ENCODE results near the gene CACNA1F.

Gene CACNA1F

DNA sequence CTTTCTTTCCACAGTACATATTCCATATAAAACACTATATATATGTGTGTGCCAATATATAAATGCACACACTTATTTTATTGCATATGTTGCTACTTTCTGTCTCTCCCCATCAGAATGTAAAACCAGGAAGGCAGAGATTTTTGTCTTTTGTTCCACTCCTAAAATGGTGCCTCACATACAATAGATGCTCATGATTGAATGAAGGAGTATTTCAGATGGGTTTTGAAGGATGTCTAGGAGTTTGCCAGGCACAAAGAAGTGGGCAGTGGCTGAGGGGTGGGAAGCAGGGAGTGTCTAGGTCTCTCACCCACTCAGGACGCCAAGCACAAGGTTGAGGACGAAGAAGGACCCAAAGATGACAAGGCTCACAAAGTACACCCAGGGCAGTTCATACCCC lies 5.4 kb downstream of the CACNA1F start:
- DNase-seq: no peak

- DNase-seq: no peak
Observed at GRCh38 chrX:49226946-49227345, 6.2 kb downstream of the CACNA1F start.

GRCh38 chrX:49225858-49226257 lies 7.3 kb downstream of the CACNA1F start:
- DNase-seq: no peak

DNA sequence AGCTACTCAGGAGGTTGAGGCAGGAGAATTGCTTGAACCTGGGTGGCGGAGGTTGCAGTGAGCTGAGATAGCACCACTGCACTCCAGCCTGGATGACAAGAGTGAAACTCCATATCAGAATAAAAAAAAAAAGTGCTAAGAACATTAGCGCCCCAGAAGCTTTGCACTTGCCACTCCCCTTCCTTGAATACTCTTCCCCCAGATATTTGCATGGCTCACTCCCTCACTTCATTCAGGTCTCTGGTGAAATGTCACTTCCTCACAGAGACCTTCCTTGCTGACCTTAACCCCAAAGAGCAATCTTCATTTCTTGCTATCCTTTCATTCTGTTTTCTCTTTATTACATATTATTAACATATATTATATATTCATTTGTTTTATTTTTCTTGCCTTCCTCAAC lies 11.3 kb downstream of the CACNA1F start:
- no peak for DNase-seq

DNA sequence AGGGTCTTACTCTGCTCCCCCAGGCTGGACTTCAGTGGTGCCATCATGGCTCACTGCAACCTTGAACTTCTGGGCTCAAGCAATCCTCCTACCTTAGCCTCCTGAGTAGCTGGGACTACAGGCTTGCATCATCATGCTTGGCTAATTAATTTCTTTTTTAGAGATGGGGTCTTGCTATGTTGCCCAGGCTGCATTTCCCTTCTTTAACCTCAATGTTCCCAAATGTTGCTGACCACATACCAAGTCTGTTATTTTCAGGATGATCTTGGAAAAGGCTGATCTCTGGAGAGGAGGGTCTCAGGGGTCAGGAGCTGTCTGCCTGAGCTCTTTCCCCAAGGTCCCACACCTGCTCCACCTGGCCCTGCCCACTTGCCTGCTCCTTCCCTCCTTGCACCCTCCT lies 13.0 kb downstream of the CACNA1F start:
- no peak for DNase-seq

DNA sequence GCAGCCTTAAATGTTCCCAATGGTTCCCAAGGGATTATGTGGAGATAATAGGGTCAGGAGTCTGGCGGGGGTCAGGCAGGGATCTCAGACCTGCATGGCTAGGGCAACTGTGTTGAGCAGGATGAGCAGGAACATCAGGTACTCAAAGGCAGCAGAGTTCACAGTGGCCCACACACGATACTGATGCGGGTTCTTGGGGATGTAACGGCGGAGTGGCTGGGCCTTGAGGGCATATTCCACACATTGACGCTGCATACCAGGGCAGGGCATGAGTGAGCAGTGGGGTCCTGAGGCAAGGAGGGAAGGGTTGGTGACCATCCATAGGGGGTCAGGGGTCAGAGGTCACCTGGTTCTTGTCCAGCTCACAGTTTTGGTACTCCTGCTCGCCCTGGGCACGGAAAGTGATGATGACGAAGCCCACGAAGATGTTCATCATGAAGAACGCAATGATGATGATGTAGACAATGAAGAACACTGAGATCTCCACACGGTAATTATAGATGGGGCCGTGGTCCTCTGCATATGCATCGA lies 18.1 kb downstream of the CACNA1F start:
- DNase-seq: no peak

DNA sequence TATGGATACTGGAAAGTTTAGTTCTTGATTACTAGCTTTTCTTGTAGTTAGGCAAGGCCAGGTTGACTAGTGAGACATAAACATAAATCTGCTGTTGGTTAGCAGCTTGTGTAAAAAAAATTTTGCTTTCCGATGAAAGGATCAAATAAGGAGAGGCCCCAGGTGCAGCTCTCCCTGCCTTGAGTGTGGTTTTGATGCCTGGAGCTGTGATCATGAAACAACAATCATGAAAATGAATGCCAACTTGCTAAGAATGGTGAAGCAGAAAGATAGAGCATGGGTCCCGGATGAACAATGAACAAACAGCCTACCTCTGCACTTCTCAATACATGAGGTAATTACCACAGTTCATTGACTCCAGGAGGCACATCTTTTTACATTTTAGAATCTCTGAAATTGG lies 18.7 kb downstream of the CACNA1F start:
- DNase-seq: no peak

DNA sequence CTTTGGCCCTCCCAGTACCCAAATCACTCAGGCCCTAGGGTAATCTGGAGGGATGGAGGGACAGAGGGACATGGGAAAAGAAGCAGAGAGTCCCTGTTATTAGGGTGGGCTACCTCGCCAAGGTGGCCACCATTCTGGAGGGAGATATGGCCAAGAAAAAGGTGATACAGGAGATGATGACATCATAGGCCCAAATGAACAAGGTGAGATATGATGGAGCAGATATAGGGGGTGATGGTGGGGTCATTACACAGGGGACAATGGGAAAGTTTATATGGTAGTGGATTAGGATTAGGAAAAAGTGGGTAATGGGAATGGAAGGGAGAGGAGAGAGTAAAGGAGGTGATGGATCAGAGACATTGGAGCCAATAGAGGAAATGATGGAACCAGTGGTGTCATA lies 20.3 kb downstream of the CACNA1F start:
- no peak for DNase-seq

- DNase-seq: no peak
Observed at GRCh38 chrX:49212209-49212608, 20.9 kb downstream of the CACNA1F start.

GRCh38 chrX:49211074-49211473 lies 22.1 kb downstream of the CACNA1F start:
- DNase-seq: no peak

DNA sequence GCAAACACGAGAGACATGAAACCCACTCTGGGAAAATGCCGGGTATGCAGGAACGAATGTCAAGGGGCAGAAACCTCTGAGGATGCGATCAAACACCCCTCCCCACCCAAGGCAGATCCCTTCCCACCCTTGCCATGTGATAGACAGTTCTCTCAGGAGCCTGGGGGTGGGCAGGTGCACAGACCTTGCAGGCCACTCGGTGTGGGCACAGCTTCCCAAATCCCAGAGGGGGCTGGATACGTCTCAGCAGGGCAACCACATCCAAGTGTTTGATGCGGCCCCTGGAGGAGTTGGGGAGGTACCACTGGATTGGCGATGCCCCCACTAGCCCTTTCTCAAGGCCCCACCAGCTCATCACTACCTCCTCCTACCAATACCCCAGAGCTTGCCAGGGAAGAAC lies 22.7 kb downstream of the CACNA1F start:
- no peak for DNase-seq

DNA sequence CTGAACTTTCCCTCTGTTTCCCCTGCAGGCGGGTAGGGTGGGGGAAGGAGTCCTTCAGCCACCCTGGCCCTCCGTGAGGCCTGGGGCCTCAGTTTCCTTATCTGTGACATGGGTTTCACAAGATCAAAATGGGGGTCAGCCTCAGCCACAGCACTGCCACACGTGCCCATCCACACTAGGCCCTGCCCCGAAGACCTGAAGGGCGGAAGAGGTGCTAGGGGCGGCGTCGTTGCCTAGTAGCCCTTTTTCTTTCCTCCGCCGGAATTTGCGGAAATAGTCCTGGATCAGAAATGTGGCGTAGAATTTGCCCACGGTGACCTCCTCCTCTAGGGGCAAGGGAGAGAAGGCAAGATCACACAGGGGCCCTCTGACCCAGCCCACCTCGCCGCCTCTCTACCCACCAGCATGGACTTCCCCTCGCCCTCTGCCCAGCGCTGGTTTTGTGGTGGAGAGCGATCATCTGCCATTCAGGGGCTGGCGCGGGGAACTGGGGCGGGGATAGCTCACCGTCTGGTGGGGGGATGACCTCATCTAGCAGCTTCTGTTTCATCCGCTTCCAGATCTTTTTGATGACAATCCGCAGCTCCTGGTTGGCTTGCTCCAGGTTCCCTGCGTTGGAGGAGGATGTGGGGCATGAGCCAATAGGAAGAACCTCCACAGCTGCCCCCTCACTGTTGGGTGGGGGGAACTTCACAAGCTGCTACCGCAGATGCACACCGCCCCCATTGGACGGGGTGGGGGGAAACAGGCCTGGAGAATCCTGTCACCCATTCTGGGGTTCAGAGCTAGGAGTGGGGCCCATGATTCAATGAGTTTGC lies 23.5 kb downstream of the CACNA1F start:
- DNase-seq: no peak

GRCh38 chrX:49208399-49208798 lies 24.7 kb downstream of the CACNA1F start:
- no peak for DNase-seq

- DNase-seq: no peak
Observed at GRCh38 chrX:49206543-49206942, 26.6 kb downstream of the CACNA1F start.

DNA sequence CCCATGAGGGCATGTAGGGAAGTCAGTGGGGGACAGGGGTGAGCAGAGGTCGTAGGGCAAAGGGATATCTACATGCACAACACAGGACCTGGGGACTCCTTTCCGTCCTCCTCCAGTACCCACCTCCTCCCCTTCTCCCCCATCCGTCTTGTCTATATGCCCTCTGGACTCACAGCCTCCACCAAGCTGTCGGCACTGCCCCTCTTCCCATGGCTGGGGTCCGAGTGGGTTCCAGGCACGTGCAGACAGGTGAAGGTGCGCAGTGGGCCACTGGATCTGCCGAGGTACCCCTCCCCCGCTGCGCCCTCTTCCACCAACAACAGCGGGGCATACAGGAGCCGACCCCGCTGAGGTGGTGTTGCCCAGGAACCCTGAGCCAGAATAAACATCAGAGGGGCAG lies 27.7 kb downstream of the CACNA1F start:
- DNase-seq: no peak

- no peak for DNase-seq
Observed at GRCh38 chrX:49204709-49205108, 28.4 kb downstream of the CACNA1F start.

DNA sequence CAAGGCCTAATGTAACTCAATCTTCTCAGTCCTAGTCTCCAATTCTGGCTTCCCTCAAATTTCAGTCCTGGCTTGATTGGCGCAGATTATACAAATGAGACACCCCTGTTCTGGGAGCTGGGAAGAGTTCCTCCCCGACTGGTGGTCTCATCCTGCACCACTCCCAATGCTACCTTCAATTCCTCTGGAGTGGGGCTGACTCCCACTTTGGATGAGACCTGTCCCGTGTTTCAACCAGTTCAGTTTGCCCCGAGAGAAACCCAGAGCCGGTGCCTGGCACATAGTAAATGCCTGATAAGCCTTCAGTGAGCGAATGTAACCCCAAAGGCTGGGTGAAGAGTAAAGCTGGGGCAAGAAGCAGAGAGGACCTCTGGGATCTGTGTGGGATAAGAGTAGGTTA lies 29.1 kb downstream of the CACNA1F start:
- DNase-seq: no peak

DNA sequence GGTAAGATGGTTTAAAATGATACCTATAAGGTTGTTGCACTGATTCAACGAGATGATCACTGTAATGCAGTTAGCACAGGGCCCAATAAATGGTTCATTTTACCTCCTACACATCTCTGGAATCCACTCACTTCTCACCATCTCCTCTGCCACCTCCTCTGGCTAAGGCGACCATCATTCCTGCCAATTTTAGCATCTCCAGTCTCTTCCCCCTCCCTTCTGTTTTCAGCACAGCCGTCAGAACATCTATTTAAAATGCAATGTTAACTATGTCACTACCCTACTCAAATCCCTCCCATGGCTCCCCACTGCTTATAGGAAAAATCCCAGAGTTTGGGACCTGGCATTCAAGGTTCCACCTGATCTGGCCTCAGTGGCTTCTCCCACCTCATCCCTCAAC lies 29.6 kb downstream of the CACNA1F start:
- no peak for DNase-seq

DNA sequence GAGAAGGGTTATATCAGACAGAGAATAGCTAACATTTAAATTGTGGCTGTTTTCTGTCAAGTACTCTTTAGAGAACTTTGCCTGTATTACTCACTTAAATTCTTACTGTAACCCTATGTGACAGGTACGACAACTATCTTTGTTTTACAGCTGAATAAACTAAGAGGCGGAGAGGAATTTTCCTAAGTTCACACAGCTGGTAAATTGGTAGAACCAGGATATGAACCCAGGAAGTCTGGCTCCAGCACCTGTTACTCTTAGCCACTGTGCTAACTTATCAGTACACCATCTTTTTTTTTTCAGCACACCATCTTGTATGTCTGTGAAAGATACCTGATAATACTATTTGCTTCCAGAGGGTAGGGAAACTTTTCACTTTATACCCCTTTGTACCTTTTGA lies 31.1 kb downstream of the CACNA1F start:
- no peak for DNase-seq

DNA sequence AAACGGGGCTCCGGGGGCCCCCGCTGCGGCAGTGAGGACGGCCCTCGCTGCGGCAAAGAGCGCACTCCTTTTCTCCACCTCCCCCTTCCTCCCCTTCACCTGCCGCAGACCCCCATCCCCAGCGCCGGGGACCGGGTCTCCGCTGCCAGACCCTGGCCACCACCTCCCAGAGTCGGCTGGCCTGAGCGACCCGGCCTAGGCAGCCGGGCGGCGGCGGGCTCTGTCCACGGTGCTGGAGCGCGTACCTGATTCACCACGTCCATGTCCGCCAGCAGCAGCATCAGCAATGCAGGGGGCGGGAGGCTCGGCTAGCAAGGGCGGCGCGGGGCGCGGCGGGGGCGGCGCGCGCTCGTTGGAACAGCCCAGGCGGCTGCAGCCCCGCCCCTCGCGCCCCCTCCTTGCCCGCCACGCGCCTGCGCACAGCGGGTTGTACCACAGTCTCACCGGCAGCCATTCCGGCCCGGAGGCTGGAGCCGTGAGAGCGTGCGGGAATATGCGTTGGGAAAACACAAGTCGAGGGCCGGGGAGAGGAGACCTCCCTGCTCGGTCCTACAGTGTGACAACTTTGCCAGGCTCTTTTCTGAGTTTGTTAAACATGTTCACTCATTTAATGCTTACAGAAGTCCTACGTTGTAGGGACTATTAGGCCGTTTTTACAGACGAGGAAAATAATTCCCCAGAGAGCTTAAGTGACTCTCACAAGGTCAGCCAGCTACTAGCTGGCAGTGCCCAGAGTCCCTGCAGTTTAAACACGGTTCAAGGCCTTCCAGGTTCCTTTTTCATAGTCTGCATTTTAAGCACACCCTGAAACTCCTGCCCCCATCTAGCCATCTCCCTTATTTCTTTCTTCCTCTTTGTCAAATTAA lies 33.0 kb downstream of the CACNA1F start, which contains the start of gene SYP:
Gene SYP, minus strand, starts transcription at position 288 of the 866 bp plus-strand sequence. Its CDS starts 7 bp downstream, at position 281.
- DNase-seq: peak; percentile 66

- DNase-seq: no peak
Observed at GRCh38 chrX:49199315-49199595, 33.9 kb downstream of the CACNA1F start.

- no peak for DNase-seq
Observed at GRCh38 chrX:49198540-49199314, 34.4 kb downstream of the CACNA1F start.

DNA sequence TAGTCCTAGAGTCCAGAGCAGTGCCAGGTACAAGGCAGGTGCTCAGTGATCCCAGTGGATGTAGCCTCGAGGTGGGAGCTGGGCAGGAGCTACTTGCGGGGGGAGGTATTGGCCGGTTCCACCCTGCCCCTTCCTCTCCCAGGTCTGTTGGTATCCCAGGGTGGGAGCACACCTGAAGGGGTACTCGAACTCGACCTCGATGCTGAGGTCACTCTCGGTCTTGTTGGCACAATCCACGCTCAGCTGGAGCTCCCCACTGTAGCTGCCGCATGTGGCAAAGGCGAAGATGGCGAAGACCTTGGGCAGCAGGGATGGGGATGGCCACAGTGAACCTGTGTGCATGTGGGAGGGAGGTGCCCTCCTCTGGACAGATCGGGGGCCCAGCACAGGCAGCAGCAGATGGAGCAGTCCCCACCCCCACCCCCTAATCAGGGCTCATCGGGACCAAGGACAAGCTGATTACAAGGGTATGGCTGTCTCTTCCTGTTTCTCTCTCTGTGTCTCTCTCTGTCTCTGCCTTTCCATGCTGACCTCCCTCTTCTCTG lies 35.5 kb downstream of the CACNA1F start:
- DNase-seq: no peak
